ENCODE measurements around the gene CYRIA.

CYRIA gene

DNA sequence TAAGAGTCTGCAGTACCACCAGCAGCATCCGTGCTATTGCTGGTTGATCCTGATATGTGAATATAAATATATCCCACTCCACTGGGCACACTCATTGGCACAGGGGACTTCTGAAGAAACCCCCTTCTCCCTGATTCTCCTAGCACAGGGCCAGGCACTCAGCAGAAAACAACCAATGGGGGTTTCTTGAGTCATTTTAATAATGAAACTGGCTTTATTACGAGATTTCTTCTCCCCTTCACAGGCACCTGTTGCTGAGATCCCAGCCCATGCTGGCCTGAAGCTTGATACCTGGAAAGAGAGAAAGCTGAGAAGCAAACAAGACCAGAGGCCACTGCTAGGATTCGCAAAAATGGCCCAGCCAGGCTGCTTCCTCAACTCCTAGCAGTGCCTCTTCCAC is 17.9 kb upstream of the CYRIA start:
- no peak overlapping the region for H3K4me3 ChIP-seq (ENCODE audit: low read length)
- DNase-seq (ENCODE audit: low read depth) = no peak
- TF ChIP-seq, protein P1, sequence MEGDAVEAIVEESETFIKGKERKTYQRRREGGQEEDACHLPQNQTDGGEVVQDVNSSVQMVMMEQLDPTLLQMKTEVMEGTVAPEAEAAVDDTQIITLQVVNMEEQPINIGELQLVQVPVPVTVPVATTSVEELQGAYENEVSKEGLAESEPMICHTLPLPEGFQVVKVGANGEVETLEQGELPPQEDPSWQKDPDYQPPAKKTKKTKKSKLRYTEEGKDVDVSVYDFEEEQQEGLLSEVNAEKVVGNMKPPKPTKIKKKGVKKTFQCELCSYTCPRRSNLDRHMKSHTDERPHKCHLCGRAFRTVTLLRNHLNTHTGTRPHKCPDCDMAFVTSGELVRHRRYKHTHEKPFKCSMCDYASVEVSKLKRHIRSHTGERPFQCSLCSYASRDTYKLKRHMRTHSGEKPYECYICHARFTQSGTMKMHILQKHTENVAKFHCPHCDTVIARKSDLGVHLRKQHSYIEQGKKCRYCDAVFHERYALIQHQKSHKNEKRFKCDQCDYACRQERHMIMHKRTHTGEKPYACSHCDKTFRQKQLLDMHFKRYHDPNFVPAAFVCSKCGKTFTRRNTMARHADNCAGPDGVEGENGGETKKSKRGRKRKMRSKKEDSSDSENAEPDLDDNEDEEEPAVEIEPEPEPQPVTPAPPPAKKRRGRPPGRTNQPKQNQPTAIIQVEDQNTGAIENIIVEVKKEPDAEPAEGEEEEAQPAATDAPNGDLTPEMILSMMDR (IDR thresholded peaks at IDR 0.05; ENCODE audit: insufficient read depth, low read depth, low read length, missing control alignments) = no peak

DNA sequence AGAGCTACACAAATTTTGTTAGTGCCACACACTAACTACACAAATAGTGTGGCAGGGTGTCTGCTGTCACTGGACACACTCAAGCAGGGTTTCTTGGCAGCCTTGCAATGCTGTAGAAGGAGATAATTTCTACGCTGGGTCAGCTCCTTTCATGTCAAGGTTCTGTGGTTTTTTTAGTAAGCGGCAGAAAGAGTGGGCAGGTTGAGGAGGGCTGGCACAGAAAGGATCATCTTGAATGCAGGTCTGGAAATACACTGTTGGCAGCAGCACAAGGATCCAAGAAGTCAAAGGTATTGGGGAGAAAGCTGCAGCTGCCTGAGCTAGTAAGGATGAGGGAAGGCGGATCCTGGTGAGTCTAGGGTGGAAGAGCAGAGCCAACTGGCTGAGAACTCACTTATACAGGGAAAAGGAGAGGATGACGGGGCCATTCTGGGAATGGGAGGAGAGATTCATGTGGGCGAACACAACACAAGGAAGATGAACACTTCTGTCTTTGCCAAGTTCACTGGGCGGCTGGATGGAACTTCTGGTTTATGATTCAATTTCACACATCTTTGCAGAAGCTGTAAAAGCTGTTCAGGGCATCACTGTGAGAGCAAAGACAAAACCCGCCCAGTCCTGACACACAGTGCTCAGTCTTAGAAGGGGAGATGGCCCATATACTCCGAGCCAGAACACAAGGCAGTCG is 16.9 kb upstream of the CYRIA start:
- TF ChIP-seq, protein P1 (IDR thresholded peaks at IDR 0.05; ENCODE audit: insufficient read depth, low read depth, low read length, missing control alignments) = no peak
- DNase-seq (ENCODE audit: low read depth) = no peak
- no peak overlapping the region for H3K4me3 ChIP-seq (ENCODE audit: low read length)

DNA sequence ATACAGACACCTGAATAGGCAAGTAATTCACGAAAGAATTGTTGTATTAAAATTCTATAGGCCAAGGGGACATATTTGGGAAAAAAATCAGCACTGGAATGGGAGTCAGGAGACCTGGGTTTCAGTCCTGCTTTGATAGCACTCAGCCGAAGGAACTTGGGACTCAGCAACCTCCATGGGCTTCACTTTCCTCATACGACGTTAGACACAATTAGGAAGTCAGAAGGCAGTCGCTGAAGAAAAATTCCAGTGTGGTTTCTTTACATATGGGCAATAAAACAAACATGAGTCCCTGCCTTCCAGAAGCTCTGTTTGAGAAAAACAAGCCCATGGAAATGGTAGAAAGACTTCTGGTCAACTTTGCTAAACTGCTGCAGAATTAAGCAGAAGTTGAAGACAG is 15.1 kb upstream of the CYRIA start:
- no peak overlapping the region for H3K4me3 ChIP-seq (ENCODE audit: low read length)
- TF ChIP-seq, protein P1 (IDR thresholded peaks at IDR 0.05; ENCODE audit: insufficient read depth, low read depth, low read length, missing control alignments) = no peak
- no peak for DNase-seq (ENCODE audit: low read depth)

DNA sequence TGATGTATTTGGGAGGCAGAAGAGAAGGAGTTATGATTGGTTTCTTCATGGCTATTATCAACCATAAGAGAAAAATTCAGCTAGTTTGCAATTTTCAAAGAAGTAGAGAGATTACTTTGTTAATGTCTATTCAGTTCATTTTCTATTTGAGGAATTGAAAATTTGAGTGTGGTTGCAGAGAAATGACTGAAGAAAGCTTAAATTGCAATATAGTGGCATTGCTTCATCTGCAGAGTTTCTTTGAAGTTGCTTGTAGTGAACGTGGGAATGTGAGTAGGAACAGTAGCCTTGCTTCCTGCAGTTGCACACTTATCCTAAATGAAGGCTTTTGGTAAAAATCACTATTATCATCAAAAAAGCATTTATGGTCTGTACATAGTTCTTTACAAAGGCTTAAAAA is 14.7 kb upstream of the CYRIA start:
- TF ChIP-seq, protein P1 (IDR thresholded peaks at IDR 0.05; ENCODE audit: insufficient read depth, low read depth, low read length, missing control alignments) = no peak
- H3K4me3 ChIP-seq (ENCODE audit: low read length) = no peak overlapping the region
- no peak for DNase-seq (ENCODE audit: low read depth)

DNA sequence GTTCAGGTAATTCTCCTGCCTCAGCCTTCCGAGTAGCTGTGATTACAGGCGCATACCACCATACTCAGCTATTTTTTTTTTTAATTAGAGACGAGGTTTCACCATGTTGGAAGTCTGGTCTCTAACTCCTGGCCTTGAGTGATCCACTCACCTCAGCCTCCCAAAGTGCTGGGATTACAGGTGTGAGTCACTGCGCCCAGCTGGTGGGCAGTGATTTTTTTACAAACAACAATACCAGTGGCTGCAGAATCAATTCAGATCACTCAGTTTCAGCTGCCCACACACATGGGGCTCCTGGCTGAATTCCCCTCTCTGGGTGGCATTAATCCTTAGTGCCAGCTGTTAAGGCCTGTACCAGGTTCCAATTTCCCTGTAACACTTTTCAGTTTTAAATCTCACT is 13.3 kb upstream of the CYRIA start:
- no peak overlapping the region for H3K4me3 ChIP-seq (ENCODE audit: low read length)
- no peak for DNase-seq (ENCODE audit: low read depth)
- TF ChIP-seq, protein P1 (IDR thresholded peaks at IDR 0.05; ENCODE audit: insufficient read depth, low read depth, low read length, missing control alignments) = no peak

DNA sequence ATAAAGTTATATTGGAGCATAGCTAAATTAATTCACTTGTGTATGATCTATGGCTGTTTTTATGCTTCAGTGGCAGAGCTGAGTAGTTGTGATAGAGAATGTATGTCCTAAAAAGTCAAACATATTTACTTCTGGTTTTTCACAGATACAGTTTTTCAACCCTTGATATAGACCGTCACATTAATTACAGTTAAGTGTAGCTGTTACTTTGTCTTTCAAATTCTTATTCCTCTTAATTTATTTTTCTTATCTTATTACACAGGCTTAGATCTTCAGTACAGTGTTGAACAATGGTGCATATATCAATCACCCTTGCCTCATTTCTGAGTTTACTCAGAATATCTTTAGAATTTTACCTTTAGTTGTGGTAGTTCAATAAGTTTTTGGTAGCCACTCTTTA is 12.2 kb upstream of the CYRIA start:
- H3K4me3 ChIP-seq (ENCODE audit: low read length) = no peak overlapping the region
- no peak for DNase-seq (ENCODE audit: low read depth)
- TF ChIP-seq, protein P1 (IDR thresholded peaks at IDR 0.05; ENCODE audit: insufficient read depth, low read depth, low read length, missing control alignments) = no peak

DNA sequence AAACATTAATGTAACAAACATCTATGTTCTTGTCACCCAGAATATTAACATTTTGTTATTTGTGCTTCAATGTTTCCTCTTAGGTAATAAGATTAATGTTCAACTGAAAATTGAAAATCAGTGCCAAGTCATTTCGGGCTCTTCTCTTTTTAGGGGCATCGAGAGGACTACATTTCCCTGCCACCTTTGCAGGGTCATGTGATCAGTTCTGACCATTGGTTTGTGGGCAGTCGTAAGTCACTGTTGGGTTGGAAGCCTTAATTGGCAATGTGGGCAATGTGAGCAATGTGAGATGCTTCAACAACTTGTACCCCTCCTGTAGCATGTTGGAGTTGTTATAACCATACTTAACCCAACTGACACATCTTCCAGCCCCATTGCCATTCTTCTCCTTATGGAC is 10.1 kb upstream of the CYRIA start:
- no peak overlapping the region for H3K4me3 ChIP-seq (ENCODE audit: low read length)
- DNase-seq (ENCODE audit: low read depth) = no peak
- TF ChIP-seq, protein P1 (IDR thresholded peaks at IDR 0.05; ENCODE audit: insufficient read depth, low read depth, low read length, missing control alignments) = no peak
